ENCODE measurements around the gene PAPSS2. TPM values are rescaled to one million over a fixed set of nuclear protein-coding genes. Genes with fewer than 3 reads are reported as not detected.

The PAPSS2 gene
- total RNA-seq, 1 experiment from 2014 or later = not detected

DNA sequence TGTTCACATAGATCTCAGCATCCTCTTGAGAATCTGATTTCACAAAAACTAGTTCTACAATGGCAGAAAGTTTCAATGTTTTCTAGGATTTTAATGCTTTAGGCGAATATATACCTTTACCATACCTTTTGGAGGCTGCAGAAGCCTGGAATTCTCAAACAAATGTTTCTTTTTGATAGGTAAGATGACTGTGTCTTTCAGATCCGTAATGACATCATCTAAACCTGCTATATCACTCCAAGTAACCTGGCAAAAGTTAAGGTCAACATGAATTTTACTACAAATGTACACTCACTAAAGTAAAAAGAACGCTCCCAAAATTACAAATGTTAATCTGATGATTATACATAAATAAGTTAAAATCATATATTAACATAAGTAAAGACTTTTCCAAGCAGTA, 130.5 kb downstream of the PAPSS2 start:
- peaks cover 74% of the 10 kb centered on the region for H3K79me2 ChIP-seq (ENCODE audit: low read length)
- H3K4me3 ChIP-seq (ENCODE audit: low read length) = no peak overlapping the region

GRCh38 chr10:87794285-87794684, 134.6 kb downstream of the PAPSS2 start:
- Histone ChIP-seq H3K79me2 (ENCODE audit: low read length) (peaks cover 81% of the 10 kb centered on the region), H3K9ac (ENCODE audit: low read length) (no peak overlapping the region), H3K9me3 (ENCODE audit: low read length) (no peaks in the 10 kb centered on the region), H3K27ac (ENCODE audit: low read length) (no peak overlapping the region), H3K36me3 (ENCODE audit: insufficient read depth, low read length) (peaks cover 13% of the 10 kb centered on the region; the same call in 1 of the 2 replicates), H2AFZ (ENCODE audit: low read length) (no peak overlapping the region), H3K27me3 (ENCODE audit: low read length) (no peaks in the 10 kb centered on the region), H3K9me2 (replicated peaks; ENCODE audit: insufficient read depth, low read length) (no peaks in the 10 kb centered on the region), H4K20me1 (ENCODE audit: insufficient read depth, low read depth, low read length) (no peaks in the 10 kb centered on the region), H3K4me2 (ENCODE audit: low read depth, low read length, poor library complexity, severe bottlenecking) (no peak overlapping the region), H3K4me1 (ENCODE audit: low read length) (peaks cover 9% of the 10 kb centered on the region), H3K4me3 (ENCODE audit: low read length) (no peak overlapping the region)
- no peak for DNase-seq

More for the DNA sequence above, 130.5 kb downstream of the PAPSS2 start:
- no peak overlapping the region for H2AFZ ChIP-seq (ENCODE audit: low read length)
- peaks cover 14% of the 10 kb centered on the region; the same call in 1 of the 2 replicates for H3K36me3 ChIP-seq (ENCODE audit: insufficient read depth, low read length)
- H3K27me3 ChIP-seq (ENCODE audit: low read length) = no peaks in the 10 kb centered on the region
- no peaks in the 10 kb centered on the region for H4K20me1 ChIP-seq (ENCODE audit: insufficient read depth, low read depth, low read length)
- H3K9me3 ChIP-seq (ENCODE audit: low read length) = no peaks in the 10 kb centered on the region
- H3K4me2 ChIP-seq (ENCODE audit: low read depth, low read length, poor library complexity, severe bottlenecking) = no peak overlapping the region
- no peaks in the 10 kb centered on the region for H3K9me2 ChIP-seq (replicated peaks; ENCODE audit: insufficient read depth, low read length)
- no peak for DNase-seq
- no peak overlapping the region for H3K27ac ChIP-seq (ENCODE audit: low read length)
- no peak overlapping the region for H3K9ac ChIP-seq (ENCODE audit: low read length)
- H3K4me1 ChIP-seq (ENCODE audit: low read length) = peaks cover 27% of the 10 kb centered on the region

Other genes with a start within 250 kb of the PAPSS2 start
- gene MINPP1, start 155.0 kb upstream of the PAPSS2 start, total RNA-seq (2014; rRNA removed; shearing (Covaris generic); ENCODE audit: low replicate concordance) = 12.2 and 13.3 TPM in 2 replicates
- 21.8 and 41.6 TPM in 2 replicates for gene ATAD1, start 158.3 kb downstream of the PAPSS2 start, total RNA-seq (2014; rRNA removed; shearing (Covaris generic); ENCODE audit: low replicate concordance)
- 1.1 and 2.0 TPM in 2 replicates for gene KLLN, start 203.7 kb downstream of the PAPSS2 start, total RNA-seq (2014; rRNA removed; shearing (Covaris generic); ENCODE audit: low replicate concordance)
- gene PTEN, start 203.7 kb downstream of the PAPSS2 start, total RNA-seq (2014; rRNA removed; shearing (Covaris generic); ENCODE audit: low replicate concordance) = 161 and 281 TPM in 2 replicates